Gastrocnemius medialis (tissue), 4 donors: ENCODE results near the gene HOXB6. TPM values are rescaled to one million over a fixed set of nuclear protein-coding genes. Genes with fewer than 3 reads are reported as not detected.

Experiments used
- ATAC-seq, 2 donors: fragments of 150-250 bp; one replicate each; pipeline ENCODE4 v1.9.1; 2016
- DNase-seq, 2 donors: peaks; one replicate each; pipeline ENCODE4 v3.0.0-alpha.2; 2019
- H3K27ac ChIP-seq, 4 donors: fragments of 200-600 bp; sonication (generic); 1 replicate in 1 of 4; 2 replicates in 3 of 4; pipeline ENCODE4 v1.5.1; 2016 to 2018; ENCODE audit warnings: mild to moderate bottlenecking in 2 of 4, moderate library complexity in 1 of 4
- H3K27me3 ChIP-seq, 3 donors: fragments of 200-600 bp; sonication (generic) in 2 of 3; 1 replicate in 1 of 3; 2 replicates in 2 of 3; pipeline versions ENCODE4 v1.5.1 to v1.6.0; 2016 to 2019; ENCODE audit warnings: mild to moderate bottlenecking in 1 of 3, moderate library complexity in 1 of 3
- H3K36me3 ChIP-seq, 2 donors: fragments of 200-600 bp; sonication (generic) in 1 of 2; one replicate each; pipeline ENCODE4 v1.5.1; 2017 to 2018
- H3K4me1 ChIP-seq, 2 donors: fragments of 200-600 bp; sonication (generic) in 1 of 2; one replicate each; pipeline ENCODE4 v1.5.1; 2016 to 2017; ENCODE audit warnings: mild to moderate bottlenecking in 2 of 2
- H3K4me3 ChIP-seq, 4 donors: fragments of 200-600 bp; sonication (generic) in 3 of 4; 1 replicate in 1 of 4; 2 replicates in 3 of 4; pipeline ENCODE4 v1.5.1; 2016 to 2019; ENCODE audit warnings: mild to moderate bottlenecking in 2 of 4
- H3K9me3 ChIP-seq, 3 donors: fragments of 200-600 bp; sonication (generic) in 2 of 3; 1 replicate in 1 of 3; 2 replicates in 2 of 3; pipeline ENCODE4 v1.5.1; 2016 to 2019
- POLR2A ChIP-seq, 2 donors: fragments of 450-650 bp; IDR thresholded peaks; one replicate each; pipeline ENCODE4 v1.6.1; 2017; ENCODE audit warnings: antibody characterized with exemption in 2 of 2, mild to moderate bottlenecking in 2 of 2, moderate library complexity in 2 of 2
- in situ Hi-C, 4 donors: fragments of 200-750 bp; cut with MboI; loops; one replicate each; pipeline versions ENCODE4 v1.15.0 to v1.8.0; 2017; ENCODE audit warnings: low sequenced_read_pairs in 4 of 4
- intact Hi-C: fragments of 100-400 bp; cut with DNase I; formaldehyde crosslinking; loops from one replicate; pipeline ENCODE4 v1.15.1; 2023; ENCODE audit warnings: low total_unique reads
- total RNA-seq, 4 donors: library from RNA; depleted of rRNA; stranded (reverse); fragments of >200 nt; gene quantifications; one replicate each; pipeline versions ENCODE4 v1.1.0 to v1.2.3, GENCODE V29; 2016
- TF ChIP-seq, protein P1 (sequence below), 5 experiments: fragments of 450-650 bp in 3 of 5; fragments of 200-600 bp in 2 of 5; sonication (generic) in 2 of 5; IDR thresholded peaks in 4 of 5; conservative IDR thresholded peaks in 1 of 5; 1 replicate in 4 of 5; 2 replicates in 1 of 5; pipeline ENCODE4 v1.5.1; 2016 to 2019; ENCODE audit warnings: antibody characterized with exemption in 5 of 5, mild to moderate bottlenecking in 3 of 5, moderate library complexity in 3 of 5

Gene HOXB6
- total RNA-seq, 4 donors from 2014 or later, result 0.55 to 3.0 (median 1.3) TPM

DNA sequence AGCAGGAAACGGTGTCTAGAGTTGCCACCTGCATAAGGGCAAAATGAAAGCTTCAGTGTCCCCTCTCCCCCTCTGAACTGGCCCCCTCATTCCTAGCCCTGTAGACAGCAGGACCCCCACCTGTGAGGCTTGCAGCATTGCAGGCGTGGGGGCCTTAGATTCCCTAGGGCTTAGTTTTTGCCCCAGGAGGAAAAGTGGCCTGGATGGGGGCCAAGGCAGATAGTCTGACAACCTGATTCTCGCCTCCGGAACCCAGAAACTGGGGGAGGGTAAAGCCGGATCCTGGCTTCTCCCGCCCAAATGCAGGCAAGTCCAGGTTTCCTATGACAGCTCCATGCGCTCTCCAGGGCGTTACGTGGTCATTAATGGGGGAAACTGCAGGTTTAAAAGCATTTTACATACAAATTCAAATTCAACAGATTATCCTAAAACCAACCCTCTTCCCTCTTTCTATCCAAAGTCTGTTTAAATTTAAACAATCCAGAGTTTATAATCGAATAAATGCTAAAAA lies 678 bp upstream of the HOXB6 start:
- TF ChIP-seq, protein P1, sequence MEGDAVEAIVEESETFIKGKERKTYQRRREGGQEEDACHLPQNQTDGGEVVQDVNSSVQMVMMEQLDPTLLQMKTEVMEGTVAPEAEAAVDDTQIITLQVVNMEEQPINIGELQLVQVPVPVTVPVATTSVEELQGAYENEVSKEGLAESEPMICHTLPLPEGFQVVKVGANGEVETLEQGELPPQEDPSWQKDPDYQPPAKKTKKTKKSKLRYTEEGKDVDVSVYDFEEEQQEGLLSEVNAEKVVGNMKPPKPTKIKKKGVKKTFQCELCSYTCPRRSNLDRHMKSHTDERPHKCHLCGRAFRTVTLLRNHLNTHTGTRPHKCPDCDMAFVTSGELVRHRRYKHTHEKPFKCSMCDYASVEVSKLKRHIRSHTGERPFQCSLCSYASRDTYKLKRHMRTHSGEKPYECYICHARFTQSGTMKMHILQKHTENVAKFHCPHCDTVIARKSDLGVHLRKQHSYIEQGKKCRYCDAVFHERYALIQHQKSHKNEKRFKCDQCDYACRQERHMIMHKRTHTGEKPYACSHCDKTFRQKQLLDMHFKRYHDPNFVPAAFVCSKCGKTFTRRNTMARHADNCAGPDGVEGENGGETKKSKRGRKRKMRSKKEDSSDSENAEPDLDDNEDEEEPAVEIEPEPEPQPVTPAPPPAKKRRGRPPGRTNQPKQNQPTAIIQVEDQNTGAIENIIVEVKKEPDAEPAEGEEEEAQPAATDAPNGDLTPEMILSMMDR (IDR thresholded peaks at IDR 0.05 in 4 of 5, conservative IDR thresholded peaks at IDR 0.05 in 1 of 5), result no peak
- no peak for TF ChIP-seq POLR2A (IDR thresholded peaks at IDR 0.05)
- H3K9me3 ChIP-seq, result no peaks in the 10 kb centered on the region
- intact Hi-C loops, result no loop called here
- peak overlapping the region; percentile 35 to 46 (median 38) for H3K4me3 ChIP-seq
- H3K27me3 ChIP-seq, result peaks cover 98 to 99% (median 98%) of the 10 kb centered on the region in 3 donors
- H3K4me1 ChIP-seq, result peaks cover 0 to 8% of the 10 kb centered on the region in 2 donors
- ATAC-seq, result no peak
- in situ Hi-C loops, result no loop called here
- DNase-seq, result no peak
- H3K27ac ChIP-seq, result peak overlapping the region in 2 of 4 donors; percentile 43 to 66
- no peaks in the 10 kb centered on the region for H3K36me3 ChIP-seq

DNA sequence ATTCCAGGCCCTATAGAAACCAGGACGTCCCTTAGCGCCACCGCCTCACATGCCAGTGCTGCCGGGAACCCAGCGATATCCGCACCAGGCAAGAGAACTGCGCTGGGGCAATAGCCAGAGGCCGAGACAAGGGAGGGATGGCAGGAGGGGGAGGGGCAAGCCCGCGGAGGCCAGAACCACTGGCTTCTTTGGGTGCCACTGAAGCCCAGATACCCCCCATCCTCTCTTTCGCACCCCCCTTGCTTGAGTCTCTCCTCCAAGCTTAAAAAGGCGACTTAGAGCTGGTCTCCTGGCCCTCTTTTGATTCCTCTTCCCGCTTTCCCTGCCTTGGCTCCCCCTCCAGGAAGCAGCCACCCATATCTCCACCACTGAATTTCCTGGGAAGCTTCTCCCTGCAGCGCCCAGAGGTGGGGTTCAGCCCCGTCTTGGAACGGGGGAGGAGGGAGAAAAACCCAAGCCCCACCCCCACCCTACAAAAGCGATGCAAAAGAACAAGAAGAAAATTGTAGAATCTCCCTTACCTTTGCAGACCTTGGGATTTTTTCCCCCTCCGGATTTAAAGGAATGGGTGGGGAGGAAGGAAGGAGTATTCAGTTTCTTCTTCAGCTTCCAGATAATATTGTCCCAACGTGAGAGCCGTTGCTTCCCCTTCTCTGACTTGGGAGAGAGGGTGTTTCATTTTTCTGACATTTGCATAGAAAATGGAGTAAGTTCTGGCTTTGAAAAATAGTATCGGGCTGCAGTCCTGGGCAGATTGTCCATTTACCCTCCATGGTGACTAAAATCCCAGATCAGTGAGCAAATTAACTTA lies 622 bp downstream of the HOXB6 start:
- H3K27me3 ChIP-seq, result peaks cover 96 to 98% (median 98%) of the 10 kb centered on the region in 3 donors
- in situ Hi-C loops, result no loop called here
- H3K36me3 ChIP-seq, result no peaks in the 10 kb centered on the region
- no peak for ATAC-seq
- no peaks in the 10 kb centered on the region for H3K4me1 ChIP-seq
- DNase-seq, result no peak
- TF ChIP-seq, protein P1 (IDR thresholded peaks at IDR 0.05 in 4 of 5, conservative IDR thresholded peaks at IDR 0.05 in 1 of 5), result no peak
- no peak for TF ChIP-seq POLR2A (IDR thresholded peaks at IDR 0.05)
- intact Hi-C loops, result no loop called here
- peak overlapping the region in 3 of 4 donors; percentile 43 to 66 (median 47) for H3K27ac ChIP-seq
- peak overlapping the region; percentile 35 to 46 (median 38) for H3K4me3 ChIP-seq
- H3K9me3 ChIP-seq, result no peaks in the 10 kb centered on the region

DNA sequence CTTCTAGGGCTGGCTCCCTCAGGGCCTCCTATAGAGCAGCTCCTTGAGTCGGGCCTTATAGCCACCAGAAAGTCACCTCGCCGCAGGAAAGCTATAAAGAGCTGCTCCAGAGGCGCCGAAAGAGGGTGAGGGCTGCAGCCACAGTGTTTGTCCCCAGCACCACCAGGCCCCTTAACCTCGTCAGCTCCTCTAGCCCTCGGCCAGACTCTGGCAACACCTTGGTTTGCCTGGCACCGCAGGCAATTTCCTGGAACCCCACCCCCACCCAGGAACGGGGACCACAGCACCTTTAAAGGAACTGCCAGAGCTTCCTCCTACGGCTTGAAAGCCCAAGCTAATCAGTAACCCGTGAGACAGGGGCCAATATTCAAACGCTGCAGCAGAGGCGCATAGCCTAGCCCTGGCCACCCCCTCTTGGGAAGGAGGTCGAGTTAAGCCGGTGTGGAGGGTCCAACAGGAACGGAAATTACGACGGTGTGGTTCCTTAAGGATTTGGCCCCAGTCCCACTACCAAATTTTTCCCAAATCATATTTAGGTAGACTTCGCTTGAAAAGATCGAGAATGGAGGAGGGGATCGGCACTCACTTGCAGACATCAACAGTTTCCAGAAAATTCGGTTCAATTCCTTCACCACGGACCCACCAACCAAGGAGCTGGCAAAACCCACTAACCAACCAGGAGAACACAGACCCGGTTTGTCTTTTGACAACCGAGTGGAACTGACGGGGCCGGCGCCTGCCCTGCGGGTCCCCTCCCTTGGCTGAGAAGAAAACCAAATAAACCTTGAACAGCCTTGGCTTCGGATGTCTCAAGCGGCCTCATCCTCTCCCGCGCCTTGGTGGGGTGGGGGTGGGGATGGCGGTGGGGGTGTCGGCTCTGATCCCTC lies 3.0 kb downstream of the HOXB6 start:
- no peak overlapping the region for H3K27ac ChIP-seq
- intact Hi-C loops (no loop called here), in situ Hi-C loops (no loop called here)
- DNase-seq (no peak), ATAC-seq (no peak)
- H3K9me3 ChIP-seq, result no peaks in the 10 kb centered on the region
- peak overlapping the region in 1 of 4 donors; percentile 39 for H3K4me3 ChIP-seq
- TF ChIP-seq, protein P1 (IDR thresholded peaks at IDR 0.05 in 4 of 5, conservative IDR thresholded peaks at IDR 0.05 in 1 of 5), result no peak
- no peak for TF ChIP-seq POLR2A (IDR thresholded peaks at IDR 0.05)
- no peaks in the 10 kb centered on the region for H3K36me3 ChIP-seq
- H3K4me1 ChIP-seq, result peaks cover 3 to 11% of the 10 kb centered on the region in 2 donors
- H3K27me3 ChIP-seq, result peaks cover 95 to 98% (median 98%) of the 10 kb centered on the region in 3 donors

DNA sequence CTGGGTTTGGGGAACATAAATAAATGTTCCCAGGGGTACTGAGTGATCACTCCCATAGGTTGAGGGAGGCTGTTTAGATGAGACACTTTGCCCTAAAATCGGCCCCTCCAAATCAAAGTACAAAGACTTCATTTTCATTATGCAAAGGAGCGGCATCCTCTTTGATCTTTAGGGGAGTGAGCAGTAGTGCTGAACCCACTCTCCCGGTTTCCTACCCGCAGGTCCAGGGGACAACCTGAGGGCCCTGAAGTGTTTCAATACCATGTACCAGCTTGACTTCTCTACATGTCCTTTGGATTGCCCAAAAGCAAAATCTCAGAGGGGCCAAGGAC lies 3.6 kb downstream of the HOXB6 start:
- intact Hi-C loops (no loop called here), in situ Hi-C loops (no loop called here)
- ATAC-seq, result no peak
- DNase-seq, result no peak
- no peaks in the 10 kb centered on the region for H3K9me3 ChIP-seq
- H3K27me3 ChIP-seq, result peaks cover 95 to 99% (median 98%) of the 10 kb centered on the region in 3 donors
- no peaks in the 10 kb centered on the region for H3K36me3 ChIP-seq
- H3K4me3 ChIP-seq, result no peak overlapping the region
- peaks cover 3 to 11% of the 10 kb centered on the region in 2 donors for H3K4me1 ChIP-seq
- TF ChIP-seq, protein P1 (IDR thresholded peaks at IDR 0.05 in 4 of 5, conservative IDR thresholded peaks at IDR 0.05 in 1 of 5), result no peak
- H3K27ac ChIP-seq, result no peak overlapping the region
